Mesenchymal stem cell (in vitro differentiated cells and primary cell): ENCODE measurements around the gene SMNDC1.
"Not testable (repeated sequence)": the region's sequence is repeated elsewhere in the genome, so short reads cannot be mapped to it uniquely, and the experiment has no call there.

Experiments
- DNase-seq: peaks from one replicate; pipeline ENCODE4 v3.0.0-alpha.2; 2013
- H2AFZ ChIP-seq: one replicate; pipeline ENCODE4 v1.6.1; 2013; ENCODE audit warnings: low read depth, mild to moderate bottlenecking, control low read depth, inconsistent platforms, low read length, moderate library complexity
- H2AK5ac ChIP-seq: 2 replicates; pipeline ENCODE4 v1.6.1; 2013; ENCODE audit warnings: low read length, moderate library complexity, mild to moderate bottlenecking, inconsistent platforms; ENCODE audit not compliant: severe bottlenecking
- H2BK120ac ChIP-seq: one replicate; pipeline ENCODE4 v1.6.1; 2013; ENCODE audit warnings: low read depth, mild to moderate bottlenecking, inconsistent platforms, low read length, moderate library complexity
- H2BK12ac ChIP-seq, 2 experiments: one replicate each; pipeline ENCODE4 v1.6.1; 2013; ENCODE audit warnings: inconsistent platforms in 2 of 2, low read length in 2 of 2, mild to moderate bottlenecking in 2 of 2, moderate library complexity in 2 of 2, control low read depth in 1 of 2
- H2BK15ac ChIP-seq: one replicate; pipeline ENCODE4 v1.6.1; 2013; ENCODE audit warnings: mild to moderate bottlenecking, low read depth, inconsistent platforms; ENCODE audit not compliant: poor library complexity, severe bottlenecking
- H2BK5ac ChIP-seq: 2 replicates; pipeline ENCODE4 v1.6.1; 2013; ENCODE audit warnings: low read depth, mild to moderate bottlenecking, low read length, control low read depth, inconsistent platforms; ENCODE audit not compliant: poor library complexity, severe bottlenecking
- H3K14ac ChIP-seq, 2 experiments: one replicate each; pipeline ENCODE4 v1.6.1; 2013; ENCODE audit warnings: inconsistent platforms in 2 of 2, low read length in 2 of 2, control low read depth in 1 of 2, mild to moderate bottlenecking in 1 of 2, moderate library complexity in 1 of 2
- H3K18ac ChIP-seq, 2 experiments: one replicate each; pipeline ENCODE4 v1.6.1; 2013; ENCODE audit warnings: inconsistent platforms in 2 of 2, low read length in 2 of 2, control low read depth in 1 of 2, low read depth in 1 of 2, mild to moderate bottlenecking in 1 of 2
- H3K23ac ChIP-seq, 2 experiments: one replicate each; pipeline ENCODE4 v1.6.1; 2013; ENCODE audit warnings: inconsistent platforms in 2 of 2, low read length in 2 of 2, mild to moderate bottlenecking in 2 of 2, moderate library complexity in 2 of 2, control low read depth in 1 of 2
- H3K27ac ChIP-seq: 2 replicates; pipeline ENCODE4 v1.5.1; 2013; ENCODE audit warnings: mild to moderate bottlenecking, moderate library complexity, low read length, control low read depth, inconsistent platforms; ENCODE audit not compliant: poor library complexity, severe bottlenecking
- H3K27me3 ChIP-seq, 2 experiments: 2 replicates each; pipeline versions ENCODE4 v1.6.1 to v1.7.0; 2013; ENCODE audit warnings: low read length in 2 of 2, mild to moderate bottlenecking in 2 of 2, moderate library complexity in 2 of 2, control low read depth in 1 of 2, inconsistent platforms in 1 of 2; ENCODE audit not compliant: control insufficient read depth in 1 of 2, insufficient read depth in 1 of 2
- H3K36me3 ChIP-seq, 2 experiments: 2 replicates each; pipeline versions ENCODE4 v1.6.1 to v1.7.0; 2013; ENCODE audit warnings: low read length in 2 of 2, control low read depth in 1 of 2, inconsistent platforms in 1 of 2, low read depth in 1 of 2, mild to moderate bottlenecking in 1 of 2; ENCODE audit not compliant: insufficient read depth in 2 of 2, control insufficient read depth in 1 of 2
- H3K4ac ChIP-seq, 2 experiments: one replicate each; pipeline ENCODE4 v1.6.1; 2013; ENCODE audit warnings: inconsistent platforms in 2 of 2, low read length in 2 of 2, mild to moderate bottlenecking in 2 of 2, moderate library complexity in 2 of 2, control low read depth in 1 of 2, low read depth in 1 of 2
- H3K4me1 ChIP-seq: 2 replicates; pipeline ENCODE4 v1.6.1; 2013; ENCODE audit warnings: low read depth, low read length, control low read depth; ENCODE audit not compliant: control insufficient read depth, insufficient read depth
- H3K4me2 ChIP-seq: 2 replicates; pipeline ENCODE4 v1.6.1; 2013; ENCODE audit warnings: low read length, mild to moderate bottlenecking, inconsistent platforms; ENCODE audit not compliant: poor library complexity, severe bottlenecking
- H3K4me3 ChIP-seq, 2 experiments: 2 replicates each; pipeline versions ENCODE4 v1.5.1 to v1.7.0; 2013; ENCODE audit warnings: low read length in 2 of 2, mild to moderate bottlenecking in 2 of 2, control low read depth in 1 of 2, low read depth in 1 of 2; ENCODE audit not compliant: insufficient read depth in 1 of 2
- H3K79me1 ChIP-seq: replicated peaks from 2 replicates; pipeline ENCODE4 v1.6.1; 2013; ENCODE audit warnings: mild to moderate bottlenecking, control low read depth, low read length, inconsistent platforms; ENCODE audit not compliant: poor library complexity, severe bottlenecking
- H3K9ac ChIP-seq: 2 replicates; pipeline ENCODE4 v1.7.0; 2013; ENCODE audit warnings: mild to moderate bottlenecking, low read length, moderate library complexity
- H3K9me3 ChIP-seq: 2 replicates; pipeline ENCODE4 v1.7.0; 2013; ENCODE audit warnings: mild to moderate bottlenecking, low read length; ENCODE audit not compliant: control insufficient read depth
- H4K8ac ChIP-seq: one replicate; pipeline ENCODE4 v1.6.1; 2013; ENCODE audit warnings: inconsistent platforms, mild to moderate bottlenecking, low read length, moderate library complexity
- H4K91ac ChIP-seq: one replicate; pipeline ENCODE4 v1.6.1; 2013; ENCODE audit warnings: mild to moderate bottlenecking, low read length, inconsistent platforms
- WGBS: methylation state at CpG from one replicate; pipeline ENCODE4 v1.1.7; 2013; ENCODE audit warnings: mixed read lengths; 5-methylcytosine and 5-hydroxymethylcytosine counted together

Gene SMNDC1

DNA sequence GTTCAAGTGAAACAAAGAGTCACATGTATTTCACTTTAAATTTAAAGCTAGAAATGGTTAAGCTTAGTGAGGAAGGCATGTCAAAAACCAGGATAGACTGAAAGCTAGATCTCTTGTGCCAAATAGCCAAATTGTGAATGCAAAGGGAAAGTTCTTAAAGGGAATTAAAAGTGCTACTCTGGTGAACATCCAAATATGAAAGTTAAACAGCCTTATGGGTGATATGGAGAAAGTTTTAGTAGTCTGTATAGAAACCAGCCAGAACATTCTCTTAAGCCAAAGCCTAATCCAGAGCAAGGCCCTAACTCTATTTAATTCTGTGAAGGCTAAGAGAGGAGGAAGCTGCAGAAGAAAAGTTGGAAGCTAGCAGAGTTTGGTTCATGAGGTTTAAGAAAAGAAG, 50.3 kb downstream of the SMNDC1 start:
- Histone ChIP-seq H3K9me3 (peaks cover 4% of the 10 kb centered on the region), H3K18ac (no peak overlapping the region)

DNA sequence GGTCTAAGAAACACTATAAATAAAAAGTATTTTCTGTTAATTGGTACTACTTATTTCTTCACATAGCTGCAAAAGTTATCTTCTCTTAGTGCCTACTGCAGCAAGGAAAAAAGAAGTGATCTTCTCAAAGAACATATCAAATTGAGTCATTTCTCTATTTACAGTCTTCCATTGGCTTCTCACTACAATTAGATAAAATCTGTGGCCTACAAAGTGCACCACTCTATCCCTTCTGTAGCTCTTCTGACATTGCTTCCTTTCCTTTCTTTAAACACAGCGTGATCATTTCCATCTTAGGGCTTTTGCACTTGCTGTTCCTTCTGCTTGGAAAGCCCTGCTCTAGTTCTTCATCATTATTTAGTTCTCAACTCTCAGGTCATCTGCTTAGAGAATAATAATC, 52.6 kb downstream of the SMNDC1 start:
- H3K27me3 ChIP-seq = no peaks in the 10 kb centered on the region

More for the DNA sequence above, 50.3 kb downstream of the SMNDC1 start:
- no peak overlapping the region for H4K91ac ChIP-seq
- no peak overlapping the region for H2BK5ac ChIP-seq
- no peak overlapping the region for H2BK15ac ChIP-seq
- no peak overlapping the region for H2AFZ ChIP-seq
- H3K27ac ChIP-seq = no peak overlapping the region
- H3K4me2 ChIP-seq = no peak overlapping the region
- no peaks in the 10 kb centered on the region for H3K36me3 ChIP-seq
- no peak overlapping the region for H3K9ac ChIP-seq
- H2BK12ac ChIP-seq = no peak overlapping the region
- H3K14ac ChIP-seq = no peak overlapping the region
- H3K4me3 ChIP-seq = no peak overlapping the region
- no peak overlapping the region for H2BK120ac ChIP-seq
- H3K27me3 ChIP-seq = no peaks in the 10 kb centered on the region
- no peak overlapping the region for H4K8ac ChIP-seq
- H2AK5ac ChIP-seq = no peak overlapping the region
- no peak for DNase-seq
- H3K4ac ChIP-seq = no peak overlapping the region
- peaks cover 3% of the 10 kb centered on the region for H3K79me1 ChIP-seq
- H3K23ac ChIP-seq = no peak overlapping the region
- no peaks in the 10 kb centered on the region for H3K4me1 ChIP-seq

DNA sequence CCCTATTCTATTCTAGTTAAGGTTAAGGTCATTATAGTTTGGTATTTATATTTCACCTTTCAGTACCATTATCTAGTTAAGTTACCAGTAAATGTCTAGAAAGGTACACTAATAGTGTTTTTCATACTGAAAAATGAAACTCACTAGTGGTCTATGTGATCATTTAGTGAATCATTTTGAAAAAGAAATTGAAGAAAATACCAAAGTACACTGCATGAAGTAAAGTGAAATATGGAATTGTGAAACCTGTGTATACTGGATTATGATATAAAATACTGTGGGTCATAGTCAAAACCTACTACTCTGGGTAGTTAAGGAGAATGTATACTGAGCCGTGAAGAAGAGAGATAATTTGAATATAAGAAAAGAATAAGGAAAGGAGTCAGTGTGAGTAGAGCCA, 53.3 kb downstream of the SMNDC1 start:
- H2BK5ac ChIP-seq, H2BK12ac ChIP-seq, H3K14ac ChIP-seq, H2AK5ac ChIP-seq, H2AFZ ChIP-seq, H3K27me3 ChIP-seq, H3K9me3 ChIP-seq, H3K4me1 ChIP-seq, H2BK15ac ChIP-seq, DNase-seq, H3K18ac ChIP-seq, H3K79me1 ChIP-seq, H3K4me3 ChIP-seq, H3K23ac ChIP-seq, H4K91ac ChIP-seq, H3K27ac ChIP-seq, H4K8ac ChIP-seq, H3K4me2 ChIP-seq, H3K9ac ChIP-seq, H2BK120ac ChIP-seq, H3K4ac ChIP-seq, H3K36me3 ChIP-seq: not testable (repeated sequence)
- 91% methylated on average over 1 of the region's 1 CpG for WGBS

More for the DNA sequence above, 52.6 kb downstream of the SMNDC1 start:
- DNase-seq = no peak
- H2BK12ac ChIP-seq = no peak overlapping the region
- H3K27ac ChIP-seq = no peak overlapping the region
- H2AK5ac ChIP-seq = no peak overlapping the region
- H2AFZ ChIP-seq = no peak overlapping the region
- no peak overlapping the region for H3K18ac ChIP-seq
- no peaks in the 10 kb centered on the region for H3K4me1 ChIP-seq
- no peak overlapping the region for H2BK120ac ChIP-seq
- no peak overlapping the region for H3K4ac ChIP-seq
- 98% methylated on average over 1 of the region's 1 CpG for WGBS
- no peak overlapping the region for H3K4me2 ChIP-seq
- H3K23ac ChIP-seq = no peak overlapping the region
- H3K36me3 ChIP-seq = no peaks in the 10 kb centered on the region
- peaks cover 3% of the 10 kb centered on the region for H3K79me1 ChIP-seq
- peaks cover 4% of the 10 kb centered on the region for H3K9me3 ChIP-seq
- H2BK5ac ChIP-seq = no peak overlapping the region
- H3K14ac ChIP-seq = no peak overlapping the region
- no peak overlapping the region for H2BK15ac ChIP-seq
- no peak overlapping the region for H3K4me3 ChIP-seq
- no peak overlapping the region for H3K9ac ChIP-seq
- H4K8ac ChIP-seq = no peak overlapping the region
- no peak overlapping the region for H4K91ac ChIP-seq

DNA sequence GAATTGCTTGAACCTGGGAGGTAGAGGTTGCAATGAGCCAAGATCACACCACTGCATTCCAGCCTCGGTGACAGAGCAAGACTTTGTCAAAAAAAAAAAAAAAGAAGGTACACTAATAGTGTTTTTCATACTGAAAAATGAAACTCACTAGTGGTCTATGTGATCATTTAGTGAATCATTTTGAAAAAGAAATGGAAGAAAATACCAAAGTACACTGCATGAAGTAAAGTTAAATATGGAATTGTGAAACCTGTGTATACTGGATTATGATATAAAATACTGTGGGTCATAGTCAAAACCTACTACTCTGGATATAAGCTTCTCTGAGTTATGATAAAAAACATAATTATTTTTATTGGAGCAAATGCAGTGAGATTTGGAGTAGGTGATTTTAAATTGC, 55.2 kb downstream of the SMNDC1 start:
- not testable (repeated sequence) for H3K27me3 ChIP-seq, H4K91ac ChIP-seq, H3K9me3 ChIP-seq, H2BK15ac ChIP-seq, H3K23ac ChIP-seq, DNase-seq, H2BK120ac ChIP-seq, H3K27ac ChIP-seq, H2AFZ ChIP-seq, H2BK5ac ChIP-seq, H3K4me3 ChIP-seq, H3K9ac ChIP-seq, H4K8ac ChIP-seq, H2BK12ac ChIP-seq, H2AK5ac ChIP-seq, H3K79me1 ChIP-seq, H3K4me1 ChIP-seq, H3K4me2 ChIP-seq, H3K14ac ChIP-seq, H3K18ac ChIP-seq, H3K4ac ChIP-seq
- no CpG with 5 or more reads among the region's 1 CpG for WGBS
- peaks cover 0 to 11% of the 10 kb centered on the region in 2 experiments for H3K36me3 ChIP-seq
